Endothelial cell of umbilical vein (primary cell): ENCODE results near the gene ARHGAP18. TPM values are rescaled to one million over a fixed set of nuclear protein-coding genes. Genes with fewer than 3 reads are reported as not detected.

Experiments
- BruUV-seq: library from RNA; stranded (reverse); fragments of 400-500 nt; replicated peaks from 2 replicates; lab custom pipeline; 2021; lab: Mats Ljungman, UMichigan
- CTCF ChIA-PET: fragments of 300-600, 350-600 bp; sonication (Branson Sonifier 250); formaldehyde crosslinking; loops from one replicate; lab custom pipeline; 2021; ENCODE audit warnings: antibody characterized with exemption, inconsistent platforms; lab: Charles Lee
- POLR2A ChIA-PET: fragments of 300-600, 350-600 bp; sonication (Branson Sonifier 250); formaldehyde crosslinking; loops from one replicate; lab custom pipeline; 2021; ENCODE audit warnings: antibody characterized with exemption, inconsistent platforms; lab: Charles Lee
- DNase-seq: peaks from one replicate; pipeline ENCODE4 v3.0.0-alpha.2; 2011; ENCODE audit warnings: low read depth, low spot score
- FAIRE-seq: peaks from 2 replicates; lab custom pipeline; 2011; peaks lifted over from hg19 to GRCh38; lab: Jason Lieb, UNC
- H2AFZ ChIP-seq: 2 replicates; pipeline ENCODE4 v1.6.0; 2012; ENCODE audit warnings: low read depth, low read length, control low read depth, inconsistent platforms
- H3K27ac ChIP-seq: 2 replicates; pipeline ENCODE4 v1.5.1; 2011; ENCODE audit warnings: low read depth, mild to moderate bottlenecking, control low read depth, low read length, moderate library complexity; ENCODE audit not compliant: insufficient read depth
- H3K27me3 ChIP-seq, 2 experiments: 2 replicates each; pipeline versions ENCODE4 v1.6.0 to v1.6.1; 2011; ENCODE audit warnings: low read length in 2 of 2, mixed read lengths in 1 of 2; ENCODE audit not compliant: control insufficient read depth in 2 of 2, insufficient read depth in 2 of 2
- H3K36me3 ChIP-seq, 2 experiments: 2 replicates in 1 of 2; 3 replicates in 1 of 2; pipeline ENCODE4 v1.5.1; 2011; ENCODE audit warnings: low read length in 2 of 2, mild to moderate bottlenecking in 1 of 2, moderate library complexity in 1 of 2; ENCODE audit not compliant: control insufficient read depth in 2 of 2, insufficient read depth in 2 of 2; ENCODE audit errors: extremely low read depth in 1 of 2
- H3K4me1 ChIP-seq: 3 replicates; pipeline ENCODE4 v1.5.1; 2011; ENCODE audit warnings: mild to moderate bottlenecking, low read length; ENCODE audit not compliant: control insufficient read depth, insufficient read depth; ENCODE audit errors: extremely low read depth
- H3K4me2 ChIP-seq: 2 replicates; pipeline ENCODE4 v1.6.1; 2011; ENCODE audit warnings: low read length, control low read depth, mixed read lengths; ENCODE audit not compliant: insufficient read depth
- H3K4me3 ChIP-seq, 3 experiments: fragments of 200-600 bp in 1 of 3; sonication (generic), shearing (Covaris generic) in 1 of 3; replicated peaks in 1 of 3; 2 replicates each; pipeline ENCODE4 v1.5.1; 2011 to 2016; ENCODE audit warnings: control low read depth in 3 of 3, low read length in 3 of 3, mild to moderate bottlenecking in 2 of 3, inconsistent platforms in 1 of 3, low read depth in 1 of 3, moderate library complexity in 1 of 3; ENCODE audit not compliant: insufficient read depth in 1 of 3
- H3K79me2 ChIP-seq: 2 replicates; pipeline ENCODE4 v1.6.0; 2012; ENCODE audit warnings: low read length, inconsistent platforms; ENCODE audit not compliant: control insufficient read depth, insufficient read depth
- H3K9ac ChIP-seq: replicated peaks from 2 replicates; pipeline ENCODE3; 2011; ENCODE audit warnings: low read length, control low read depth; ENCODE audit not compliant: insufficient read depth; ENCODE audit errors: extremely low read depth
- H3K9me1 ChIP-seq: replicated peaks from 3 replicates; pipeline ENCODE4 v1.6.0; 2011; ENCODE audit warnings: mild to moderate bottlenecking, low read length; ENCODE audit not compliant: control insufficient read depth, insufficient read depth; ENCODE audit errors: extremely low read depth
- H3K9me3 ChIP-seq: replicated peaks from 2 replicates; pipeline ENCODE4 v1.5.1; 2012; ENCODE audit warnings: low read length, inconsistent platforms; ENCODE audit not compliant: control insufficient read depth, insufficient read depth
- H4K20me1 ChIP-seq: replicated peaks from 2 replicates; pipeline ENCODE3; 2011; ENCODE audit warnings: mild to moderate bottlenecking, low read length; ENCODE audit not compliant: control insufficient read depth, insufficient read depth; ENCODE audit errors: extremely low read depth
- EZH2 ChIP-seq: IDR thresholded peaks from 2 replicates; pipeline ENCODE4 v1.6.1; 2012; ENCODE audit warnings: borderline replicate concordance, low read depth, mild to moderate bottlenecking, moderate library complexity, low read length, inconsistent platforms; ENCODE audit not compliant: severe bottlenecking
- FOS ChIP-seq: IDR thresholded peaks from 2 replicates; pipeline ENCODE4 v1.6.1; 2011; ENCODE audit warnings: mild to moderate bottlenecking, low read length, moderate library complexity, borderline replicate concordance; ENCODE audit not compliant: insufficient read depth
- GATA2 ChIP-seq: IDR thresholded peaks from 2 replicates; pipeline ENCODE4 v1.7.0; 2011; ENCODE audit warnings: low read depth, mild to moderate bottlenecking, moderate library complexity, mixed read lengths, low read length; ENCODE audit not compliant: insufficient read length, insufficient read depth
- JUN ChIP-seq: IDR thresholded peaks from 2 replicates; pipeline ENCODE4 v1.6.1; 2011; ENCODE audit warnings: borderline replicate concordance, low read depth; ENCODE audit not compliant: insufficient read length, insufficient read depth
- MYC ChIP-seq: IDR thresholded peaks from one replicate; pipeline ENCODE4 v1.6.1; 2011; ENCODE audit warnings: mild to moderate bottlenecking, low read depth, low read length
- POLR2A ChIP-seq: IDR thresholded peaks from 2 replicates; pipeline ENCODE4 v1.6.1; 2012; ENCODE audit warnings: low read depth, mild to moderate bottlenecking, control low read depth, low read length
- POLR2AphosphoS5 ChIP-seq: IDR thresholded peaks from 2 replicates; pipeline ENCODE4 v1.6.1; 2012; ENCODE audit warnings: low read depth, mild to moderate bottlenecking, control low read depth, low read length, moderate library complexity; ENCODE audit not compliant: insufficient read depth
- dilution Hi-C: fragments of 300-500 bp; cut with MboI; formaldehyde crosslinking; loops from one replicate; pipeline ENCODE4 v1.15.0; 2019; ENCODE audit warnings: low sequenced_read_pairs; ENCODE audit not compliant: extremely low pct_ligation_motif_present
- intact Hi-C: fragments of 100-400 bp; cut with micrococcal nuclease; formaldehyde crosslinking; loops from one replicate; pipeline ENCODE4 v1.10.0; 2022
- polyA plus RNA-seq, 4 experiments: library from polyadenylated mRNA; depleted of rRNA in 3 of 4; stranded (reverse) in 3 of 4; unstranded in 1 of 4; fragments of >200 nt; gene quantifications; 2 replicates each; pipeline versions ENCODE4 v1.2.1 to v1.2.3, GENCODE V29; 2011 to 2012; ENCODE audit warnings: missing spikeins in 1 of 4
- total RNA-seq: library from RNA; stranded (reverse); gene quantifications from 2 replicates; pipeline ENCODE4 v1.2.3, GENCODE V29; 2021
- TF ChIP-seq, protein P1 (sequence below): IDR thresholded peaks from 2 replicates; pipeline ENCODE4 v1.6.1; 2011; ENCODE audit not compliant: insufficient read depth, insufficient read length
- TF ChIP-seq, protein P2 (sequence below), 2 donors: IDR thresholded peaks; 1 replicate in 1 of 2; 2 replicates in 1 of 2; pipeline ENCODE4 v1.5.1; 2011; ENCODE audit warnings: low read length in 2 of 2, mild to moderate bottlenecking in 2 of 2, moderate library complexity in 2 of 2, control low read depth in 1 of 2, inconsistent platforms in 1 of 2, low read depth in 1 of 2; ENCODE audit not compliant: insufficient read depth in 1 of 2; ENCODE audit errors: extremely low read depth in 1 of 2

Gene ARHGAP18
- total and polyA plus RNA-seq, 2 donors (not counting 3 experiments of a cell fraction or from before 2014, with no cell fraction given), result 13.1 to 86.1 TPM

DNA sequence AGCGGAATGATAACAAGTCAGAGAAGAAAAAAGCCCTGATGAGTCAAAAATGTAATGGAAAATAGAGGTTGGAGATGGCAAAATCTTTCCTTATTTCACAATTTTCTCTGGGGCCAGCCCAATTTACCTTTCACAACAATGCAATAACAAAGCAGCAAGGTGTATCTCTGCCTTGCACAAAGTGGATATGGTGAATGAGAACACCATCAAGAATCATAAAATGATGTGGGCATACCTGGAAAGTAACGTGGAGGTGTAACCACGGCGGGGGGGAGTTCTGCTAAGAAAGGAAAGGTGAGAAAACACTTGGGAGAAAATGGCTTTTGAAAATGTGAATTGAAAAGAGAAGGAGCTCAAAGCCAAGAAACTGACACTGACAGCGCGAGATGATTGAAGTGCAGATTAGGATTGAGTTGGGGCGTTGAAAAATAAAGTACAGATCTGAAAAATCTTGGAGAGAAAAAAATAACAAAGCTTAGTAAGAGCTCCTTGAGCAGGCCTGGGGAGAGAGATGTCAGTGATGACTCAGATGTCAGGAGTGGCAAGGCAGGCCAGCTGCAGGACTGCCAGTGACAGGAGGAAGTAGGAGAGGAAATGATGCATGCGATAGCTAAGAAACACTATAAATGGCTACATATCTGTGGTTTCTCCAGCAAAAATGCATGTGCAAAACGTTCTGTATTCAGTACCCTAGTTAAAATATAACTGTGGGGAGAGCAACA lies 26.2 kb downstream of the ARHGAP18 start:
- Histone ChIP-seq H3K36me3 (peaks cover 3% of the 10 kb centered on the region in 2 experiments), H3K27me3 (no peaks in the 10 kb centered on the region), H3K9me1 (no peaks in the 10 kb centered on the region), H3K4me1 (peaks cover 77% of the 10 kb centered on the region), H3K79me2 (peaks cover 72% of the 10 kb centered on the region), H3K4me3 (peak overlapping the region in 1 of 3 experiments; percentile 6), H3K27ac (peak overlapping the region; percentile 98), H4K20me1 (no peaks in the 10 kb centered on the region), H3K9me3 (no peaks in the 10 kb centered on the region), H2AFZ (no peak overlapping the region), H3K9ac (peak overlapping the region; percentile 84), H3K4me2 (peak overlapping the region; percentile 58)
- dilution Hi-C loops (no loop called here), intact Hi-C loops (loop anchor here (1.0 to 2.0 kb wide), 4 partner anchors 10 to 39 kb away; partner anchors contain the start of gene ARHGAP18)
- TSS peak; percentile 87 for BruUV-seq
- DNase-seq, result peak; percentile 97
- ChIA-PET CTCF (interaction anchor here (0.7 to 2.5 kb wide), 15 partner anchors 8 to 338 kb away, joined by 3 to 16 read pairs (median 4); no protein-coding TSS in a partner anchor), POLR2A (interaction anchor here (0.9 to 1.6 kb wide), 7 partner anchors 11 to 41 kb away, joined by 3 to 16 read pairs (median 5); partner anchors contain the start of gene ARHGAP18)
- TF ChIP-seq JUN (peak; percentile 95), EZH2 (no peak), POLR2AphosphoS5 (peak; percentile 97), POLR2A (peak; percentile 82), GATA2 (peak; percentile 90), MYC (no peak), FOS (peak; percentile 99)
- TF ChIP-seq, protein P1, sequence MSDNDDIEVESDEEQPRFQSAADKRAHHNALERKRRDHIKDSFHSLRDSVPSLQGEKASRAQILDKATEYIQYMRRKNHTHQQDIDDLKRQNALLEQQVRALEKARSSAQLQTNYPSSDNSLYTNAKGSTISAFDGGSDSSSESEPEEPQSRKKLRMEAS, result peak; percentile 15
- TF ChIP-seq, protein P2, sequence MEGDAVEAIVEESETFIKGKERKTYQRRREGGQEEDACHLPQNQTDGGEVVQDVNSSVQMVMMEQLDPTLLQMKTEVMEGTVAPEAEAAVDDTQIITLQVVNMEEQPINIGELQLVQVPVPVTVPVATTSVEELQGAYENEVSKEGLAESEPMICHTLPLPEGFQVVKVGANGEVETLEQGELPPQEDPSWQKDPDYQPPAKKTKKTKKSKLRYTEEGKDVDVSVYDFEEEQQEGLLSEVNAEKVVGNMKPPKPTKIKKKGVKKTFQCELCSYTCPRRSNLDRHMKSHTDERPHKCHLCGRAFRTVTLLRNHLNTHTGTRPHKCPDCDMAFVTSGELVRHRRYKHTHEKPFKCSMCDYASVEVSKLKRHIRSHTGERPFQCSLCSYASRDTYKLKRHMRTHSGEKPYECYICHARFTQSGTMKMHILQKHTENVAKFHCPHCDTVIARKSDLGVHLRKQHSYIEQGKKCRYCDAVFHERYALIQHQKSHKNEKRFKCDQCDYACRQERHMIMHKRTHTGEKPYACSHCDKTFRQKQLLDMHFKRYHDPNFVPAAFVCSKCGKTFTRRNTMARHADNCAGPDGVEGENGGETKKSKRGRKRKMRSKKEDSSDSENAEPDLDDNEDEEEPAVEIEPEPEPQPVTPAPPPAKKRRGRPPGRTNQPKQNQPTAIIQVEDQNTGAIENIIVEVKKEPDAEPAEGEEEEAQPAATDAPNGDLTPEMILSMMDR (IDR thresholded peaks at IDR 0.05; ENCODE audit: extremely low read depth in 1 of 2, insufficient read depth in 1 of 2, low read depth in 1 of 2, low read length in 2 of 2), result no peak
- peak; percentile 93 for FAIRE-seq
